NCI-H146 (cell line): ENCODE measurements around the gene TCP11L2.
A peak's percentile ranks its signal among the peaks of the same experiment; 100 is the strongest.
"Not testable (repeated sequence)": the region's sequence is repeated elsewhere in the genome, so short reads cannot be mapped to it uniquely, and the experiment has no call there.

Experiments
- DNase-seq: peaks from one replicate; lab custom pipeline; 2025; lab: John Stamatoyannopoulos, UW

The TCP11L2 gene

GRCh38 chr12:106307181-106307580 is 4.6 kb downstream of the TCP11L2 start:
- DNase-seq, result no peak

DNA sequence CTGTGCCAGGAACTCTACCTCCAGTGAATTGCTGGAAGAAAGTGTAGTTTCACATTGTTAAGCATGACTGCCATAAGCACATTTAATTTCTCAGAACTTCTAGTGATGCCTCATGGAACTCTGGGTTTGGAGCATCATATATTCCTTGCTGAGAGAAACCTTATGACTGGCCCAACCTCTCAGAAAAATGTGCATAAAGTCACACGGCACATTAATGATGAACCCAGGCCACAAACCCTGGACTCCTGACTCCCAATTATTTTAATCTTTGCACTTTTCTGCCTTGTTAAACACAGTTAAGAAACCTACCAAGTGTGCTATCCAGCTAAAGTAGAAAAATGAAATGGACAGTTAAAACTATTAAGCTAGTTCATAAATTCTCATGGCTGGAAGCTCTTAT is 5.6 kb downstream of the TCP11L2 start:
- no peak for DNase-seq

DNA sequence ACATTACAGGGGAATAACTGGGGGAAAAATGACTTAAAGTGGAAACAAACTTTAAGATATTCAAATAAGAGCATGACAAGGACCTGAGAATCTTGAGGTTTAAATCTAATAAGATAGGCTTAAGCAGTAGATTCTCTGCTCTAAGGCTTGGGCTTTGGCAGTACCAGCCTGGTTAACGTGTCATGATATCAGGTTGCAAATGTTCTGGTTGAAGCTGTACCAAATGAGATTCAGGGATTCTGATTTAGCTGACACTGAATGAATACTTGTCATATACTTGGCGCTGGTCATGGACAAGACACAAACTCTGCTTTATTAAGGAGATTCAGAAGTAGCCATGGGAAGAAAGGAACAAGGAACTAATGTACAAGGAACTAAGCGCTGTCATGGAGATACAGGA is 6.1 kb downstream of the TCP11L2 start:
- DNase-seq, result no peak

GRCh38 chr12:106309671-106310505 is 7.4 kb downstream of the TCP11L2 start:
- DNase-seq, result no peak

DNA sequence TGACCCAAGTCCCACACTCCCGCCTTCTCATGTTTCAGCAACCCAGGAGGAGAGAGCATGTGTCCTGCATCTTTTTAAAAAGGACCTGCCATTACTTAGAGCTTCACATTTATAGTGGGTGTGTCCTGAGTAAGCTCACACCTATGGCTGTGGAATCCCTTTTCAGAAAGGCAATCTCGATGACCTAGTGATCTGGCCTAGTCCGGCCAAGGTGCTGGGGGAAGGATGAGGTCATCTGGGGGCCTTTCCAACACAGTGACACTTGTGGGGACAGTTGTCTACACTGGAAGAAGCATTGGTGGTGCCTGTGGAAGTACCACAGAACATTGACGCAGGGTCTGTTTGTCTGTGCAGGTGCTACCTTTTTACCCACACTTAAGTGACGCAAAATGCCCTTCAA is 8.2 kb downstream of the TCP11L2 start:
- DNase-seq, result no peak

DNA sequence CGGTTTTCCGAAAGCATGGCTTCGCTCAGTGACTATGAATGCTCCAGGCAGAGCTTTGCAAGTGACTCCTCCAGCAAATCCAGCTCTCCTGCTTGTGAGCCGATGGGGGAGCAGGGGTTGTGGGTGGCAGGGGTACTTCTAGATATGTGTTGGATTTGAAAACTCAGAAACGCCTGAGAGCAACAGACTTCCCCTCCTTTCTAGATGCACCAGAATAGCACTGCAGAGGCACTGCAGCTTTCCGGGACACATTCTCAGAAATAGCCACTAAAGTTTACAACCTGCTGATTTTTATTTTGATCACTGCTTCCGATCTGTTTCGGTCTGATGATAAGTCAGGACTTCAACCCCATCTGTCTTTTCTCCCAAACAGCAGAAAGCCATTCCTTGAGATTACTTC is 8.6 kb downstream of the TCP11L2 start:
- DNase-seq, result no peak

- not testable (repeated sequence) for DNase-seq
Measured at GRCh38 chr12:106313413-106313812, 10.9 kb downstream of the TCP11L2 start.

- DNase-seq, result peak; percentile 4
Measured at GRCh38 chr12:106315523-106315922, 13.0 kb downstream of the TCP11L2 start.

- no peak for DNase-seq
Measured at GRCh38 chr12:106317406-106318082, 15.0 kb downstream of the TCP11L2 start.

- DNase-seq, result no peak
Measured at GRCh38 chr12:106321139-106321850, 18.8 kb downstream of the TCP11L2 start.

DNA sequence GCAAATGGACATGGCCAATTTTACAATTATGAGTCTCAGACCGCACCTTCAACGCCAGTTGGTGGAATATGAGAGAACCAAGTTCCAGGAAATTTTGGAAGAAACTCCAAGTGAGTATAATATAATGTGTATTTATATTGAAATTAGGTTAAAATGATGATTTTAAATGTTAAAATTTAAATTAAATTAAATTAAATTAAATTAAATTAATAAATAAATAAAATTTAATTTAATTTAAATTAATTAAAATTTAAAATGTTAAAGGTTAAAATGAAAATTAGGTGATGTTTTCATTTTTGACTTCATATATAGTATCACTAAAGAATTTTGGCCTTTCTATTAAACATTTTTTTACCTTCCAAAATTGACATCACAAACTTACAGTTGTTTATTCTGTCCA is 21.0 kb downstream of the TCP11L2 start:
- no peak for DNase-seq

DNA sequence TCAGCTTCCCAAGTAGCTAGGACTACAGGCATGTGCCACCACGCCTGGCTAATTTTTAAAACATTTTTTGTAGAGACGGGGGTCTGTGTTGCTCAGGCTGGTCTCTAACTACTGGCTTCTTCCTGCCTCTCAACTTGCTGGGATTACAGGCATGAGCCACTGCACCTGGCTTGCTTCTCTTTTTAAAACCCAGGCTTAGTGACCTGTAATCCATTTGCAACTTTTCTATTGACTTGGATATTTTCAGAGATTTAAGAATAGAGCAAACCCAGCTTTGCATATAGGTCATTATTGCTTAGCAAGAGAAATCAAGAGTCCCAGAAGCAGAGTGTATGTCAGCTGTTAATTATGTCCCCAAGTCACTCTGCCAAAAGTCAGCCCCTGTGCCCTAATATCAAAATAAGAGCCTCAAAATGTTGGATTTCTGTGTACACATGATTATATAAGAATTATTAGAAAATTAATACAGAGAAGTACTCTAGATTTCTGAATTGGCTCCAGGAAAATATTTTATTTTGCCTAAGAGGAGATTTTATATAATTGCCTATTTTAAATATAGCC is 24.9 kb downstream of the TCP11L2 start:
- no peak for DNase-seq

DNA sequence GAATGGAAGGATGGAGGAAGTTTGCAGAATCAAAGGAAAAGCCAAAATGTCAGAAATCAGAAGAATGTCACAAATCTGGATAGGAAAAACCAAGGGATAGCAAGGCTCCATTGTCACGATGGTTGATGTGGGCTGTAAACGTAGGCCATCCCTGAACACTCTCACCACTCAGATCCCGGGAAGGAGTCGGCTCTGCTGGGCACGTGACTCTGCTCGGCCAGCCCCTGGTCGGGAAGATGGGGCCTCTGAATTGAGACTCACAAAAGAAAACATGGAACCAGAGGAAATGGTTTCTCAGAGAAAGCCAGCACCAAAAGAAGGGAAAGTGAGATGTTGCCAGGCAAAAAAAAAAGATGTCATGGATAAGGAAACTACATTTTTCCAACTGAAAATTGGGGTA is 26.2 kb downstream of the TCP11L2 start:
- DNase-seq, result no peak

GRCh38 chr12:106329231-106329982 is 26.9 kb downstream of the TCP11L2 start:
- DNase-seq, result no peak

DNA sequence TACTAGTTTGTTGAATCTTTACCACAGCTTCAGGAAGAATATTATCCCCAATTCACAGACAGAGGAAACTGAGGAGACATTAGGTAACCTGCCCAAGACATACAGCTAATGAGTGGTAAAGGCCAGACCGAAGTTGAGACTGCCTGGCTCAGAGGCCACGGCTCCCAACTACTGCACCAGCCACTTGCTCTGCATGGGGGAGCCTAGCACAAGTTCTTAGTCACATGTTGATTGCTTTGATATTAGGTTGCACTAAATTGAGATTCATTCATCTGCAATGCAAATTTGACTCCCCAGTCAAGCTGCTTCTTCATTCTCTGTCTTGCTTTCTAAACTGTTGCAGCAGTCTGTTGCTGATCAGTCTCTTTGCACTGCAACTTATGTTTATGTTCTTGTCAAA is 29.1 kb downstream of the TCP11L2 start:
- DNase-seq, result no peak

GRCh38 chr12:106332536-106332935 is 30.0 kb downstream of the TCP11L2 start:
- DNase-seq, result no peak

- DNase-seq, result no peak
Measured at GRCh38 chr12:106333010-106333409, 30.5 kb downstream of the TCP11L2 start.

DNA sequence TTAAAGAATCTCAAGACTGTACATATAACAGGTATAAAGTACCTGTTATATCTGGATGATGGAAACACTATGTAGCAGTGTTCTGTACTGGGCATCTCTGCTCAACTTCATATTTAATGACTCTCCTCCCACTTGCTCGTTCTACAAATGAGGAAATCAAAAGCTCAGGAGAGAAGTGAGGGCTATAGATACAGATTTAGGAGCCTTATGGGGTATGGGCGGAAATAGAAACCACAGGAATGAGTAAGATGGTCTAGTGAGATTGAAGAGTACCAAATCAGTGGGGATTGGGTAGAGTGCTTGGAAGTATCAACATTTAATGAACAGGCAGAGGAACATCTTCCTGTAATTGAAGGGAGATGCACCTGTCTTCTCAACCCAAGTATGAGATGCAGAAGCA is 31.2 kb downstream of the TCP11L2 start:
- no peak for DNase-seq

- no peak for DNase-seq
Measured at GRCh38 chr12:106341086-106341877, 38.7 kb downstream of the TCP11L2 start.

DNA sequence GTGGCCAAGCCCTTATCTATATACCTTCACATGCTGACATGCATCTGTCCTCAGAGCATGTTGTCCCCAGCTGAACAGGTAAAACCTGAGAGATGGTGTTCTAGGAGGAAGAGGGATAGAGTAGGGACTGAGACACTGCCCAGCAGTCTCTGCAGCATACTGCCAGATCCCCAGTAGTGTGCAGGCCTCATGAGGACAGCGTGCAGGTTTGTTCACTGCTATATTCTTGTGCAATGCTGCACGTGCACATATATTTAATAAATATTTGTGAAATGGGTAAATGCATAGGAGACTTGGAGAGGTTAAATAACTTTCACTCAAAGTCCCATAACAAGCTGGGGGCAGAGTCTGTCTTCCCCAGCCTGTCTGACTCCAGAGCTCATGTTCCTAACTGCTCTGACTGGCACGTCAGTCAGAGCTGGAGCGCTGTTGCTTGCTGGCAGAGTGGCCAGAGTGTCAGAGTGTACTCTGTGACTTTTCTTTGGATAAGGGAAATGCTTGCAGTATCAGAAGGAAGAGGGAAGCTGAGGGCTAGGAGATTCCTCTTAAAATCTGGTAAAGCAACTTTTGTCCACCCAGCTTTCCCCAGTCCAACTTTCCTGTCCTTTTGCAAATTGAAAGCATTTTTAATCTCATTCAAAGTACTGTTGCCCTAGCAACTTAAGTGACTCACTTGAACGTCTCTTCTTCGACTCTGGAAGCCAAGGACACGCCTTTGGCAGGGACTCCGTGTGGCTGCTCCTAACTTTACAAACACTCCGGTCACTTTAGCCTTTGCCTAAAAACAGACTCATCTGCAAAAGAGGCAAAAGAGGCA is 40.1 kb downstream of the TCP11L2 start:
- no peak for DNase-seq
